Activated T-cell treated with anti-CD3 and anti-CD28 coated beads, Interleukin-2, amount 50 U/mL, for 48 hours (primary cell): ENCODE data around the gene MPPED2.

ENCODE experiments used
- DNase-seq, 2 experiments: peaks; one replicate each; pipeline ENCODE4 v3.0.0-alpha.2; 2020

The MPPED2 gene

GRCh38 chr11:30586251-30587144, at the start of gene MPPED2:
Gene MPPED2, minus strand, starts transcription at chr11:30586353. Its CDS starts 5,980 bp downstream, at chr11:30580373.
- DNase-seq: peak; percentile 41 to 55

GRCh38 chr11:30635401-30635989, 49.3 kb upstream of the MPPED2 start:
- DNase-seq: no peak

GRCh38 chr11:30631148-30631547, 45.0 kb upstream of the MPPED2 start:
- no peak for DNase-seq

- DNase-seq: no peak
Measured at GRCh38 chr11:30619767-30620166, 33.6 kb upstream of the MPPED2 start.

- DNase-seq: no peak
Measured at GRCh38 chr11:30617762-30618161, 31.6 kb upstream of the MPPED2 start.

- DNase-seq: no peak
Measured at GRCh38 chr11:30610628-30611027, 24.5 kb upstream of the MPPED2 start.

GRCh38 chr11:30608534-30608933, 22.4 kb upstream of the MPPED2 start:
- DNase-seq: no peak

GRCh38 chr11:30605036-30605605, 19.0 kb upstream of the MPPED2 start:
- DNase-seq: no peak

GRCh38 chr11:30603357-30603756, 17.2 kb upstream of the MPPED2 start:
- DNase-seq: no peak

GRCh38 chr11:30596832-30597231, 10.7 kb upstream of the MPPED2 start:
- no peak for DNase-seq

- no peak for DNase-seq
Measured at GRCh38 chr11:30595934-30596333, 9.8 kb upstream of the MPPED2 start.

GRCh38 chr11:30594646-30595411, 8.7 kb upstream of the MPPED2 start:
- no peak for DNase-seq

- no peak for DNase-seq
Measured at GRCh38 chr11:30587269-30587812, 1.2 kb upstream of the MPPED2 start.

GRCh38 chr11:30585892-30586250, 282 bp downstream of the MPPED2 start:
- DNase-seq: no peak

- DNase-seq: peak; percentile 26 to 32
Measured at GRCh38 chr11:30585125-30585891, 845 bp downstream of the MPPED2 start.

- DNase-seq: no peak
Measured at GRCh38 chr11:30583476-30584280, 2.5 kb downstream of the MPPED2 start.

- DNase-seq: no peak
Measured at GRCh38 chr11:30582726-30583125, 3.4 kb downstream of the MPPED2 start.

GRCh38 chr11:30581675-30582074, 4.5 kb downstream of the MPPED2 start:
- DNase-seq: no peak

GRCh38 chr11:30580573-30580972, 5.6 kb downstream of the MPPED2 start:
- DNase-seq: no peak

GRCh38 chr11:30579415-30580175, 6.6 kb downstream of the MPPED2 start:
- no peak for DNase-seq

- no peak for DNase-seq
Measured at GRCh38 chr11:30578406-30578805, 7.7 kb downstream of the MPPED2 start.
